ENCODE measurements around the gene FAM222A. TPM values are rescaled to one million over a fixed set of nuclear protein-coding genes. Genes with fewer than 3 reads are reported as not detected.

FAM222A gene
- total RNA-seq, 1 donor from 2014 or later = 6.2 TPM

- H3K9me3 ChIP-seq = peaks cover 7% of the 10 kb centered on the region
- DNase-seq (peak; percentile 88), ATAC-seq (peak; percentile 82)
- H3K4me3 ChIP-seq = no peak overlapping the region
- H3K4me1 ChIP-seq = peaks cover 8% of the 10 kb centered on the region
- TF ChIP-seq, protein P1, sequence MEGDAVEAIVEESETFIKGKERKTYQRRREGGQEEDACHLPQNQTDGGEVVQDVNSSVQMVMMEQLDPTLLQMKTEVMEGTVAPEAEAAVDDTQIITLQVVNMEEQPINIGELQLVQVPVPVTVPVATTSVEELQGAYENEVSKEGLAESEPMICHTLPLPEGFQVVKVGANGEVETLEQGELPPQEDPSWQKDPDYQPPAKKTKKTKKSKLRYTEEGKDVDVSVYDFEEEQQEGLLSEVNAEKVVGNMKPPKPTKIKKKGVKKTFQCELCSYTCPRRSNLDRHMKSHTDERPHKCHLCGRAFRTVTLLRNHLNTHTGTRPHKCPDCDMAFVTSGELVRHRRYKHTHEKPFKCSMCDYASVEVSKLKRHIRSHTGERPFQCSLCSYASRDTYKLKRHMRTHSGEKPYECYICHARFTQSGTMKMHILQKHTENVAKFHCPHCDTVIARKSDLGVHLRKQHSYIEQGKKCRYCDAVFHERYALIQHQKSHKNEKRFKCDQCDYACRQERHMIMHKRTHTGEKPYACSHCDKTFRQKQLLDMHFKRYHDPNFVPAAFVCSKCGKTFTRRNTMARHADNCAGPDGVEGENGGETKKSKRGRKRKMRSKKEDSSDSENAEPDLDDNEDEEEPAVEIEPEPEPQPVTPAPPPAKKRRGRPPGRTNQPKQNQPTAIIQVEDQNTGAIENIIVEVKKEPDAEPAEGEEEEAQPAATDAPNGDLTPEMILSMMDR (IDR thresholded peaks at IDR 0.05) = no peak
- no peak overlapping the region for H3K27ac ChIP-seq
- intact Hi-C loops (cut with DNase I) = no loop called here
- H3K36me3 ChIP-seq = no peaks in the 10 kb centered on the region
- H3K27me3 ChIP-seq = no peaks in the 10 kb centered on the region
Observed at GRCh38 chr12:109760031-109760929, 46.7 kb downstream of the FAM222A start.

DNA sequence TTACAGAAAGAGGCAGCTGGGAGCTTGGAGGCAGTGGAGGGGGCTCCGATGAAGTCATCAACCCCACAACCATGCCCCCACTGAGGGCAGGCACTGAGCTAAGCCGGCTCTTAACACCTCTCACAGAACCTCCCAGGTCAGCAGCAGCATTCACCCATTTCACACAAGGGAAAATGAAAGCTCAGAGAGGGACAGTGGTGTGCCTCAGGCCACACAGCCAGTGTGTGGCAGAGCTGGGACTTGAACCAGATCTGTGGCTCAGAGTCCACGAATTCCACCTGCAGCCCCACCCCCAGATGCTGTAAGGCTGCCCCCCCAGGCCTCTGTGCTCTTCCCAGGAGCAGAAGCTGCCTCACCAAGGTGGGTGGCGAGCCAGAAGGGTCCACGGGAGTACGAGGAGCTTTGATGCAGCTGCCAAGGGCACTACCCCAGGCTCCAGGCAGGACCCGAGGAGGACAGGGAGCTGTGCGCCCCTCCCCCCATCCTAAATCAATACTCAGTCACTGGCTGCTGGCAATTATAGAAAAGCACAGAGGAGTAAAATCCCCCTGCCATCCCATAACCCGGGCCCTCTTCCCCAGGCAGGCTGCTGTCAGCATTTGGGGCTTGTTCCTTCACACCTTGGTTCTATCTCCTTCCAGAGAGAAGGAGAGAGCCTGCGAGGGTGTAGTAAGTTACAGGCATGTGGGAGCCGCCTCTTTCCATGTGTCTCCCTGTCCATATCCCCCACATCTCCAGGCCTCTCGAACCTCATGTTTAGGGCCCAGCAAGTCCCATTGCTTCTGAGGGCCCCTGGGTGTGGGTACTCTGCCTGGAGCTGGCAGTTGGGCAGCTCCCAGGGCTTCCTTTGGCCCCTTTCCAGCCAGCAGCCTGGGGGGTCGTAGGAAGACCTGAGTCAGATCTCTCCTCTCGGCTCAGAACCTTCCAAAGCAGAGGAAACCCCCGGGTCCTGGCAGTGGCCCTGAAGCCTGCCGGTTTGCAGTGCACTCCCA lies 47.6 kb downstream of the FAM222A start:
- no peak overlapping the region for H3K4me3 ChIP-seq
- no peaks in the 10 kb centered on the region for H3K27me3 ChIP-seq
- H3K27ac ChIP-seq = no peak overlapping the region
- ATAC-seq = no peak
- TF ChIP-seq, protein P1 (IDR thresholded peaks at IDR 0.05) = no peak
- peak; percentile 56 for DNase-seq
- intact Hi-C loops (cut with DNase I) = no loop called here
- H3K4me1 ChIP-seq = peaks cover 8% of the 10 kb centered on the region
- peaks cover 7% of the 10 kb centered on the region for H3K9me3 ChIP-seq
- no peaks in the 10 kb centered on the region for H3K36me3 ChIP-seq

DNA sequence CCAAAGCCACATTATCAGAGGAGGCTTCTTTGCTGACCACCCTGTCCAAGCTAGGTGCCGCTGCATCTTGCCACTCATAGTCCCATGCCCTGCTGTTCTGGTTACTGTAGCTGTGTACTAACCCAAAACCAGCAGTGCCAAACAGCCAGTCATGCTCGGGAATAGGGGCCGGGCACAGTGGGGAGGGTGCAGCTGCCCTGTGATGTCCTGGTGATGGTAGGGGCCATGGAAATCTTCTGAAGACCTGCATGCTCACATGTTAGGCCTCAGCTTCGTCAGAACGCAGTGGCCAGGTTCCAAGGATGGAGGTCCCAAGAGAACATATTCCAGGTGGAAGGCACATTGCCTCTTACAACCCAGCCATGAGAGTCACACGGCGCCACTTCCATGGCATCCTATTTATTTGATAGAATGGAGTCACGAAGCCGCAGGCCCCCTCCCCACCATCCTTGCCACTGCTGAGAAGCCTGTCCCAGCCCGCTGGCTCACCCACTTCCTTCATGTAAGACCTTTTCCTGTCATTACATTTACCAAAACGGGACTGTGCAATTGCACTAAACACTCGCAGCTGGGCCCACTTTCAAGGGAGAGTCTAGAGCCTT lies 48.5 kb downstream of the FAM222A start:
- Histone ChIP-seq H3K4me1 (peaks cover 8% of the 10 kb centered on the region), H3K27ac (no peak overlapping the region), H3K36me3 (no peaks in the 10 kb centered on the region), H3K4me3 (no peak overlapping the region), H3K27me3 (no peaks in the 10 kb centered on the region), H3K9me3 (no peaks in the 10 kb centered on the region)
- TF ChIP-seq, protein P1 (IDR thresholded peaks at IDR 0.05) = no peak
- no peak for ATAC-seq
- intact Hi-C loops (cut with DNase I) = no loop called here
- DNase-seq = peak; percentile 32

- no peaks in the 10 kb centered on the region for H3K36me3 ChIP-seq
- H3K4me1 ChIP-seq = peaks cover 8% of the 10 kb centered on the region
- DNase-seq (peak; percentile 43), ATAC-seq (no peak)
- no peaks in the 10 kb centered on the region for H3K27me3 ChIP-seq
- H3K4me3 ChIP-seq = no peak overlapping the region
- intact Hi-C loops (cut with DNase I) = no loop called here
- TF ChIP-seq, protein P1 (IDR thresholded peaks at IDR 0.05) = no peak
- H3K9me3 ChIP-seq = no peaks in the 10 kb centered on the region
- H3K27ac ChIP-seq = no peak overlapping the region
Observed at GRCh38 chr12:109762673-109763191, 49.1 kb downstream of the FAM222A start.

DNA sequence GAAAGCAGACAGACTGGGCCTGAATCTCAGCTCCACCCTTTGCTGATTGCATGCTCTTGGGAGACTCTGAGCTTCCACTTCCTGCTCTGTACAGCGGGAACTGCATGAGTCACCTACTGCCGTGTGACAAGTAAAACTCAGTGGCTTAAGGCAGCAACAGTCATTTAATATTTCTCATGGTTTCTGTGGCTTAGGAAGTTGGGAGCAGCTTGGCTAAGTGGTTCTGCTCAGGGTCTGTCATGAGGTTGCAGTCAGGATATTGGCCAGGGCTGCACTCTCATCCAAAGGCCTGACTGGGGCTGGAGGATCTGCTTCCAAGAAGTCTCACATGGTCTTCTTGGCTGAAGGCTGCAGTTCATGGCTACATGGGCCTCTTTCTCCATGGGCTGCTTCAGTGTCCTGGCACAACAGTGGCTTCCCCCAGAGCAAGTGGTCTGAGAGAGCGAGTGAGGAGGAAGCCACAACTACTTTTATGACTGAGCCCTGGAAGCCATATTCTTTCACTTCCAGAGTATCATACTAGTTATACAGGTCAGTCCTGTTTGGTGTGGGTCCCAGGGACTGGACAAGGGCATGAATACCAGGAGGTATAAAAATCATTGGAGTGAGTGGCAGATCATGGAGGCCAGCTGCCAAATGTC lies 49.7 kb downstream of the FAM222A start:
- no peak overlapping the region for H3K27ac ChIP-seq
- H3K9me3 ChIP-seq = no peaks in the 10 kb centered on the region
- TF ChIP-seq, protein P1 (IDR thresholded peaks at IDR 0.05) = no peak
- ATAC-seq = peak; percentile 62
- H3K4me3 ChIP-seq = no peak overlapping the region
- peak; percentile 19 for DNase-seq
- intact Hi-C loops (cut with DNase I) = no loop called here
- peaks cover 8% of the 10 kb centered on the region for H3K4me1 ChIP-seq
- H3K36me3 ChIP-seq = no peaks in the 10 kb centered on the region
- H3K27me3 ChIP-seq = no peaks in the 10 kb centered on the region
